ENCODE data around the gene TIAL1.
"Not testable (repeated sequence)": the region's sequence is repeated elsewhere in the genome, so short reads cannot be mapped to it uniquely, and the experiment has no call there.

The TIAL1 gene

GRCh38 chr10:119613741-119614140, 17.0 kb upstream of the TIAL1 start:
- DNase-seq, result no peak

GRCh38 chr10:119611433-119611832, 14.7 kb upstream of the TIAL1 start:
- DNase-seq, result no peak

GRCh38 chr10:119609516-119609915, 12.8 kb upstream of the TIAL1 start:
- DNase-seq, result no peak

DNA sequence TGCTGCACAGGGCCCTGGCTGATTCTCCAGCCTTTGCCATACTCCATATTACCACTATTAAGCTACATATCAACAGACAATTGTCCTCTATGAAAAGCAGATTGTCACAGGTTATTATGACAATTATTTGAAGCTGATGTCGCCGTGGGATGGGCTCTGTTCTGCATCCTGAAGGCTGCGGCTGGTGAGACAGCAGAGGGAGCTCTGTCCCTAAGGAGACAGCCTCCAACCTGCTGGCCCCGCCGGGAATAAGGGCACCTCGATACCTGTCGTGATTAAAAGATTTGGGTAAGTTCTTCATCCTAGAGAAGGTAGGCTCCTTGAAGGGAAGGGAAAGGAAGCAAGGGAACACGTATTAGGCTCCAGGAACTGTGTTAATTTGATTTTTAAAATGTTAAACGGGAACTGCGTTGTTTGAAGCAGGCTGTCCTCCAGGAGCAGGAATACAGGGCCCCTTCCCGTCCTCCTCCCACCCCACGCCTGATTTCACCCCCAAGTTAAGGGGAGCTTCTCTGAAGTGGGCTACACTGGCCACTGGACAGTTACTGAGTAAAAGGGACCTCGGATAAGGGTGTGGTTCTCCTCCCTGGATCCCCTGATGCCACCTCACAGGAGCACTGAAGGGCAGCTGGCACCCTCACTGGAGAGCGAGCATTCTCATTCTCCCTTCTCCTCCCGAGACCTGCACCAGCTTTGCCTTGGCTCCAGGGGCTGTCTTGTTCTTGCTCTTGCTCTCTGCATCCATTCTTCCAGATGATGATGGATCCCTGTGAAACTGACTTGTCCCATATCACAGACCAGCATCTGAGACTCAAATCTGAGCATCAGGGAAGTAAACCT, 11.8 kb upstream of the TIAL1 start:
- DNase-seq, result peak; percentile 28 to 30

GRCh38 chr10:119604468-119604867, 7.7 kb upstream of the TIAL1 start:
- DNase-seq, result no peak

- DNase-seq, result no peak
Measured at GRCh38 chr10:119602241-119603095, 5.7 kb upstream of the TIAL1 start.

GRCh38 chr10:119598397-119598796, 1.6 kb upstream of the TIAL1 start:
- DNase-seq, result no peak

DNA sequence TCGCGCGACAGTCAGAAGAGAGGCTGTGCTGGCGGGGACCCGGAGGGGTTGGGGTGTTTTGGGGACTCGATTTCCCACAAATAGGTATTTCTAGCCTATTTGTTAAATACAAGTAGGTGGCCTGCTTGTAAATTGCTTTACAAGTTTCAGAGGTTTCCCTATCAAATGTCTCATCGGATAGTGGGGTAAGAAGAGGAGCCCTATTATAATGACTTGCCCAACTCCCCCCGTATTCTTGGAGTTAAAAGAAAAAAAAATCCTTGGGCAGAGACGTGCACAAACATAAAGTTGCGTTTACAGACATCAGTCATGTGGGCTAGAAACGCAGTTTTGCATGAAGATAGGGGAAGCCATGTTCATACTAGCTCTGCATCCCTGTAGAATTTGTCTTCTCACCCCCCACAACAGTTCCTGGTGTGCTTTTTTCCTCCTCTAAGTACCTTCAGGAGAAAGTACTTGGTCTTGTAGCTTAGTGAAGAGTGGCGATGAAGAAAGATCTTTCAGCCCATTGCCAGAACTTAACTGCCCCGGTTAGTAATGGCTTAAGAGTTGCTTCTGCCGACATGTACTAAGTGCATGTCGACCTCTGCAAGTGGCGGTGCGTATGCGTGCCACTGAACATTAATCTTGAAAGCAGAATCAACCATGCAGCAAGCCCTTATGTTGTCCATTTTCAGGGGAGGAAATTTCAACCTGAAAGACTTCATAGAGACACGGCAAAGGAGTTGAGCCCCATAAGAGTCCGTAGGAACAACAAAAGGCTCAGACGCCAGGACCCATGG, 832 bp upstream of the TIAL1 start:
- DNase-seq, result no peak

- DNase-seq, result peak in 1 of 2 experiments; percentile 24
Measured at GRCh38 chr10:119595676-119596515, 868 bp downstream of the TIAL1 start.

- no peak for DNase-seq
Measured at GRCh38 chr10:119595134-119595675, 1.6 kb downstream of the TIAL1 start.

DNA sequence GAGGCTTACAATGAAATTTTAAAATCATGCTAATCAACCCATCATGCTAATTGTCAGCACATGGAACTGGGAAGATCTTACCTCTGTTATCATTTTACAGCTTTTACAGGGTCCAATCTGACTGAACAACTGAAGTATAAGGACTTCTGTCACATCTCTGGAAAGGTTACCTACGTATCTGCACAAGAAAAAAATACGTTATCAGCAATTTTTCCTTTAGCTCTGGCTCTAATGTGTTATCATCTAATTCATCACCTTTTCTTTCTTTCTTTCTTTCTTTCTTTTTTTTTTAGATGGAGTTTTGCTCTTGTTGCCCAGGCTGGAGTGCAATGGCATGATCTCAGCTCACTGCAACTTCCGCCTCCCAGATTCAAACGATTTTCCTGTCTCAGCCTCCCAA, 8.7 kb downstream of the TIAL1 start:
- DNase-seq, result no peak

DNA sequence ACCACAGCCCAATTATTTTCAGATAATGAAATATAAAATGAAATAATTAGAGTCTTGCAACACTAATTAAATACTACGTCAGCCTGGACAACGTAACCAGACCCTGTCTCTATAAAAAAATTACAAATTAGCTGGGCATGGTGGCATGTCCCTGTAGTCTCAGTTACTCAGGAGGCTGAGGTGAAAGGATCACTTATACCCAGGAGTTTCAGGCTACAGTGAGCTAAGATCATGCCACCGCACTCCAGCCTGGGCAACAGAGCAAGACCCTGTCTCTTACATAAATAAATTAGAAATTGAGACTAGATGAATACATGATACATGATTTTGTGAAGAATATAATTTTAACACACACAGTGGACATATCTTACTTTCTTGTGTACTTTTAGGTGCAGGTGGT, 18.4 kb downstream of the TIAL1 start:
- DNase-seq, result no peak

GRCh38 chr10:119575991-119576390, 20.8 kb downstream of the TIAL1 start:
- no peak for DNase-seq

- DNase-seq, result no peak
Measured at GRCh38 chr10:119575506-119575905, 21.3 kb downstream of the TIAL1 start.

DNA sequence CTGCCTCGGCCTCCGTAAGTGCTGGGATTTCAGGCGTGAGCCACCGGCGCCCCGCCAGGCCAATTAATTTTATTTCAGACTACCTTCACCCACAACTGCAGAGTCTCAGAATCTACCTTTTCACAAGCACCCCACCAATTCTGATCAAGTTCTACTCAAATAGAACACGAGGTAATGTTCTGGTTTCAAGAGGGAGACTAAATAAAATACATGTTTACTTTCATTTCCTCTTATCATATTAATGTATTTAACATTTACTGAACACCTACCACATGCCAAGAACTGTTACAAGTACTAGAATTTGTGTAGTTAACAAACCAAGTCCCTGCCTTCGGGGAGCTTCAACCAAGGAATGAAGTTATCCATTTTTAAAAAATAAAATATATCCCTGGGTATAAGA, 28.8 kb downstream of the TIAL1 start:
- DNase-seq, result no peak

- DNase-seq, result no peak
Measured at GRCh38 chr10:119562097-119562496, 34.7 kb downstream of the TIAL1 start.

- not testable (repeated sequence) for DNase-seq
Measured at GRCh38 chr10:119559511-119559910, 37.3 kb downstream of the TIAL1 start.

- DNase-seq, result not testable (repeated sequence)
Measured at GRCh38 chr10:119556081-119556480, 40.7 kb downstream of the TIAL1 start.

DNA sequence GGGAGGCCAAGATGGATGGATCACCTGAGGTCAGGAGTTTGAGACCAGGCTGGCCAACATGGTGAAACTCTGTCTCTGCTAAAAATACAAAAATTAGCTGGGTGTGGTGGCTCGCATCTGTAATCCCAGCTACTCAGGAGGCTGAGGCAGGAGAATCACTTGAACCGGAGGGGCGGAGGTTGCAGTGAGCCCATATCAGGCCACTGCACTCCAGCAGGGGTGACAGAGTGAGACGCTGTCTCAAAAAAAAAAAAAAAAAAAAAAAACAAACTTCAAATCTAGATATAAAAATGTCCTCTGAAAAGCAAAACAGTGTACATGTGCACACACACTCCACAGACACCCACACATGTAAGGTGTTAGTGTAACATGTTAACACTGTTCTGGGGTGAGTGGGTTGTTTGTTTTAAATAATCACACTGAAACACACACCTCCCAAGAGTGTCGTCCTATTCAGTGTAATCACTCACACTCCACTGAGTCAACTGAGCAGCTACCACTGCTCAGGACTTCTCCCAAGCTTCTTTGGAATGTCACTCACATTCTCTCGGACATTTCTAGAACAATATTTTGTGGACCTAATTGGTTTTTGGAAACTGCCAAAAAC, 41.5 kb downstream of the TIAL1 start:
- no peak for DNase-seq

DNA sequence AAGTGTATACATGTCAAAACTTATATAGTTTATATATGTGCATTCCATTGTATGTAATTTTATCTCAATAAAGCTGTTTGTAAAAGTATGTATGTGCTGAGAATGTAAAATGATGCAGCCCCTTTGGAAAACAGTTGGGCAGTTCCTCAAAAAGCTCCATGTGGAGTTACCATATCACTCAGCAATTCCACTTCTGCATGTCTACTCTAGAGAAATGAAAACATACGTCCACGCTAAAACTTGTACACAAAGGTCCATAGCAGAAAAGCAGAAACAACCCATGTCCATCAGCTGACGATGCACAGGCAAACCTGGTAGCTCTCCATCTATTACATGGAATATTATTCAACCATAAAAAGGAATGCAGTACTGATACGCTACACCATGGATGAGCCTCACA, 45.9 kb downstream of the TIAL1 start:
- DNase-seq, result no peak

GRCh38 chr10:119549247-119549999, 47.3 kb downstream of the TIAL1 start:
- DNase-seq, result no peak
